Measurements from ENCODE around the gene TTC34.

Gene TTC34

GRCh38 chr1:2631136-2632050 is 170.1 kb downstream of the TTC34 start:
- no peak for DNase-seq (ENCODE audit: low read depth in 2 of 2)
- H3K4me3 ChIP-seq (replicated peaks in 1 of 2; ENCODE audit: low read depth in 2 of 2, low read length in 2 of 2), result no peak overlapping the region
- no peak for TF ChIP-seq CTCF (IDR thresholded peaks at IDR 0.05; ENCODE audit: low read depth, low read length)

DNA sequence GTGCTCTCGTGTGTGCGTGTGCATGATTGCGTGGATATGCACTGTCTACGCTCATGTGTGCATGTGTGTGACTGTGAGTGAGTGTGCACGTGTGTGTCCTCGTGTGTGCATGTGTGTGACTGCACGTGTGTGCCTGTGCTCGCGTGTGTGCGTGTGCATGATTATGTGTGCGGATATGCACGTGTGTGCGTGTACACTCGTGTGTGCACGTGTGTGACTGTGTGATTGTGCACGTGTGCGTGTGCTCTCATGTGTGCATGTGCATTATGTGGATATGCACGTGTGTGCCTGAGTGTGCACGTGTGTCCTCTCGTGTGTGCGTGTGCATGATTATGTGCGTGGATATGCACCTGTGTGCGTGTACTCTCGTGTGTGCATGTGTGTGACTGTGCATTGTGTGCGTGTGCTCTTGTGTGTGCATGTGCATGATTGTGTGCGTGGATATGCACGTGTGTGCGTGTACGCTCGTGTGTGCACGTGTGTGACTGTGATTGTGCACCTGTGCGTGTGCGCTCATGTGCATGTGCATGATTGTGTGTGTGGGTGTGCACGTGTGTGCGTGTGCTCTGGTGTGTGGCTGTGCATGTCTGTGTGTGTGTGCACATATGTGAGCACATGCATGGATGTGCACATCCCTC is 170.9 kb downstream of the TTC34 start:
- DNase-seq (ENCODE audit: low read depth in 2 of 2), result no peak
- no peak for TF ChIP-seq CTCF (IDR thresholded peaks at IDR 0.05; ENCODE audit: low read depth, low read length)
- no peak overlapping the region for H3K4me3 ChIP-seq (replicated peaks in 1 of 2; ENCODE audit: low read depth in 2 of 2, low read length in 2 of 2)

GRCh38 chr1:2629627-2630497 is 171.6 kb downstream of the TTC34 start:
- DNase-seq (ENCODE audit: low read depth in 2 of 2), result no peak
- no peak for TF ChIP-seq CTCF (IDR thresholded peaks at IDR 0.05; ENCODE audit: low read depth, low read length)
- H3K4me3 ChIP-seq (replicated peaks in 1 of 2; ENCODE audit: low read depth in 2 of 2, low read length in 2 of 2), result no peak overlapping the region

DNA sequence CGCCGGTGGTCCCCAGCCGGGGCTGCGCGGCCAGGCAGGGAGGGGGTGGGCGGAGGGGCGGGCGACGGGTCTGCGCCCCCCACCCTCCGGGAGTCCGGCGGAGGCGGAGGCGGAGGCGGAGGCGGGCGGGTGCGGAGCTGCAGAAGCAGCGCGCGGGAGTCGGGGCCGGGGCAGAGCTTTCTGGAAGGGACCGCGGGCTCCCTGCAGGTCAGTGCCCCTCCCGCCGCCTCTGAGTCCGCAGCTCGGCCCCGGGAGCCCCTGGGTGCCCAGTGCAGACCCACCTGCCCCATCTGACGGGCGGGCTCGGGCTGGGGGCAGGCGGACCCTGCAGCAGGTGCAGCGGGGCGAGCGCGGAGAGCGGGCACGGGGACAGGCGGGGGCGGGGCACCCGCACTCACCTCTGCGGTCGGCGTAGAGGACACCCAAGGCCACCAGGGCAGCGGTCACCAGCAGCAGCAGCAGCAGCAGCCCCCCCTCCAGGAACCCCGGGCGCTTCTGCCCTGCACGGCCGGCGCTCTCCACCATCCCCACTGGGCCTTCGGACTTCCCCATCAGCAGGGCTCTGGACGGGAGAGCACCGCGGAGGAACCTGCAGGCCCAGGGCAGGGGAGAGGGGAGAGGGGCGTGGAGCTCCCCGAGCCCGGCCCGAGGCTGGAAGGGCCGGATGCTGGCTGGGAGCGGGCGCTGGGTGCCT is 172.4 kb downstream of the TTC34 start:
- H3K4me3 ChIP-seq (replicated peaks in 1 of 2; ENCODE audit: low read depth in 2 of 2, low read length in 2 of 2), result no peak overlapping the region
- DNase-seq (ENCODE audit: low read depth in 2 of 2), result no peak
- no peak for TF ChIP-seq CTCF (IDR thresholded peaks at IDR 0.05; ENCODE audit: low read depth, low read length)

- no peak for TF ChIP-seq CTCF (IDR thresholded peaks at IDR 0.05; ENCODE audit: low read depth, low read length)
- H3K4me3 ChIP-seq (replicated peaks in 1 of 2; ENCODE audit: low read depth in 2 of 2, low read length in 2 of 2), result no peak overlapping the region
- no peak for DNase-seq (ENCODE audit: low read depth in 2 of 2)
Observed at GRCh38 chr1:2628191-2628932, 173.1 kb downstream of the TTC34 start.
